Esophagus squamous epithelium (tissue), 4 donors: ENCODE measurements around the gene SS18L1.

Source experiments
- CTCF ChIP-seq, 6 experiments: fragments of 450-650 bp in 4 of 6; fragments of 200-600 bp in 2 of 6; sonication (generic) in 2 of 6; IDR thresholded peaks; one replicate each; pipeline ENCODE4 v1.5.1; 2016 to 2019; ENCODE audit warnings: antibody characterized with exemption in 6 of 6, mild to moderate bottlenecking in 4 of 6, moderate library complexity in 4 of 6
- POLR2A ChIP-seq, 4 donors: fragments of 450-650 bp; IDR thresholded peaks; one replicate each; pipeline ENCODE4 v1.6.1; 2017; ENCODE audit warnings: antibody characterized with exemption in 4 of 4, mild to moderate bottlenecking in 4 of 4, moderate library complexity in 3 of 4

DNA sequence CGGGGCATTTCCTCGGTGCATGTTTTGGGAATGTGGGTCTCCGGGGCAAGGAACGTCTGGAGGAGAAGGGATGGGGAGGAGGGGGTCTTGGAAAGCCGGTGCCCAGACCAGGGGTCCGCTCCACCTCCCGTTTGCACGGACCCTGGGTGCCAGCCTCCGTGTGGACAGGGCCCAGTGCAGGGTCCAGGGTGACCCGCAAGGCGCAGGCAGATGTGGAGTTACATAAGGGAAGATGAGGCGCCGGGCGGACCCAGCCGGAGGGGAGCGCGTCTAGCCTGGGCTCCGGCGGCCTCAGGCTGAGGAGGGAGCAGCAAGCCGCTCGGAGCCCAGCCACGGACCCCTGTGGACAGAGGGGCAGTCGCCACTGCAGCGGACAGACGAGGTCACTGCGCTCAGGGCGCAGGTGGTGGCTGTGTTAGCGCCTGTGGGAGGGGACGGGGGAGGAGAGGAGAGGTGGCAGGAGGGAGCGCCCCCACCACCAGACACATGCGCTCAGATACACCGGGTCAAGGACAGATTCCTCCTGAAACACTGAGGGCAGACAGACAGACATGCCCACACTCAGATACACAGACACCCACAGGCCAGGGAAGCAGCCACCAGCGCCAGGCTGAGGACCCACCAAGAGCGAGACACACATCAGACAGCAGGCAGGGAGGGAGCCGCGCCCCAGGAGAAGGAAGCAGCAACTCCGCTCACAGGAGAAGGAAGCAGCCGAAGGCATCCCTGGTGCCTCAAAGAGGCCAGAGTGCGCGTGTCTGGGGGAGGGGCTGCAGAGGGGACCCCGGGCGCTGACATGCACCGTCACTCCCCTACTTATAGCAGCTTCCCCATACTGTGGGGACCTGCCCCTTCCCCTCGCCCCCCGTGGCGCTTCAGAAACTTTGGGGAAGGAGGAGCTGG lies 77.3 kb downstream of the SS18L1 start:
- no peak for TF ChIP-seq CTCF (IDR thresholded peaks at IDR 0.05)
- no peak for TF ChIP-seq POLR2A (IDR thresholded peaks at IDR 0.05)
